HepG2 (cell line): ENCODE results near the gene OGFR. TPM values are rescaled to one million over a fixed set of nuclear protein-coding genes. Genes with fewer than 3 reads are reported as not detected.

Source experiments
- EEA1 ChIP-seq: sonication (generic); formaldehyde crosslinking; IDR thresholded peaks from 2 replicates; pipeline ENCODE4 v1.5.1; 2020; ENCODE audit warnings: mild to moderate bottlenecking, missing genetic modification reagents, borderline replicate concordance
- FUBP1 ChIP-seq: sonication (generic); formaldehyde crosslinking; IDR thresholded peaks from 2 replicates; pipeline ENCODE4 v1.5.1; 2020; ENCODE audit warnings: missing genetic modification reagents, mild to moderate bottlenecking, borderline replicate concordance
- HIVEP1 ChIP-seq: sonication (generic); formaldehyde crosslinking; IDR thresholded peaks from 2 replicates; pipeline ENCODE4 v1.4.0; 2020; ENCODE audit warnings: mild to moderate bottlenecking, missing genetic modification reagents
- HOMEZ ChIP-seq: IDR thresholded peaks from 2 replicates; pipeline ENCODE4 v1.6.1; 2016; ENCODE audit warnings: low read depth
- IRF2 ChIP-seq: IDR thresholded peaks from 2 replicates; pipeline ENCODE4 v1.6.1; 2018; ENCODE audit warnings: missing genetic modification reagents, missing compliant biosample characterization
- NBN ChIP-seq: fragments of 450-650 bp; conservative IDR thresholded peaks from 2 replicates; pipeline ENCODE4 v1.6.1; 2017
- NFIC ChIP-seq: IDR thresholded peaks from 2 replicates; pipeline ENCODE4 v1.6.1; 2012; ENCODE audit warnings: mild to moderate bottlenecking, low read length, inconsistent platforms
- NR1H2 ChIP-seq: sonication (generic); formaldehyde crosslinking; IDR thresholded peaks from 2 replicates; pipeline ENCODE4 v1.8.1; 2022; ENCODE audit warnings: low read depth, missing genetic modification reagents, borderline replicate concordance
- POGZ ChIP-seq: sonication (generic); formaldehyde crosslinking; IDR thresholded peaks from 2 replicates; pipeline ENCODE4 v1.4.0; 2020; ENCODE audit warnings: mild to moderate bottlenecking, missing genetic modification reagents
- RORA ChIP-seq: sonication (generic); formaldehyde crosslinking; IDR thresholded peaks from 2 replicates; pipeline ENCODE4 v1.5.0; 2020; ENCODE audit warnings: mild to moderate bottlenecking, missing genetic modification reagents, moderate library complexity
- SRSF9 ChIP-seq: fragments of 200-400 bp; formaldehyde crosslinking; IDR thresholded peaks from 2 replicates; pipeline ENCODE4 v1.6.1; 2018; ENCODE audit warnings: borderline replicate concordance, mild to moderate bottlenecking, low read depth, low read length; ENCODE audit not compliant: insufficient read depth, poor library complexity, severe bottlenecking
- TBX2 ChIP-seq: sonication (generic); formaldehyde crosslinking; IDR thresholded peaks from 2 replicates; pipeline ENCODE4 v1.5.0; 2020; ENCODE audit warnings: missing genetic modification reagents, mild to moderate bottlenecking, borderline replicate concordance
- ZBTB33 ChIP-seq: sonication (generic); formaldehyde crosslinking; IDR thresholded peaks from 2 replicates; pipeline ENCODE4 v1.4.0; 2020; ENCODE audit warnings: missing genetic modification reagents
- ZBTB46 ChIP-seq: sonication (generic); formaldehyde crosslinking; IDR thresholded peaks from 2 replicates; pipeline ENCODE4 v1.4.0; 2020; ENCODE audit warnings: mild to moderate bottlenecking, missing genetic modification reagents, borderline replicate concordance
- ZFP36L2 ChIP-seq: sonication (generic); formaldehyde crosslinking; IDR thresholded peaks from 2 replicates; pipeline ENCODE4 v1.4.0; 2020; ENCODE audit warnings: missing genetic modification reagents
- ZNF224 ChIP-seq: sonication (generic); formaldehyde crosslinking; IDR thresholded peaks from 2 replicates; pipeline ENCODE4 v1.5.0; 2020; ENCODE audit warnings: mild to moderate bottlenecking, missing genetic modification reagents
- ZNF260 ChIP-seq: sonication (generic); formaldehyde crosslinking; IDR thresholded peaks from 2 replicates; pipeline ENCODE4 v1.4.0; 2020; ENCODE audit warnings: missing genetic modification reagents, low read depth, mild to moderate bottlenecking, borderline replicate concordance
- ZNF674 ChIP-seq: sonication (generic); formaldehyde crosslinking; IDR thresholded peaks from 2 replicates; pipeline ENCODE4 v1.5.0; 2020; ENCODE audit warnings: low read depth, mild to moderate bottlenecking, missing genetic modification reagents
- ZNF746 ChIP-seq: sonication (generic); formaldehyde crosslinking; IDR thresholded peaks from 2 replicates; pipeline ENCODE4 v1.8.0; 2022; ENCODE audit warnings: mild to moderate bottlenecking, missing genetic modification reagents
- ZNF75D ChIP-seq: sonication (generic); formaldehyde crosslinking; IDR thresholded peaks from 2 replicates; pipeline ENCODE4 v1.8.1; 2023; ENCODE audit warnings: missing genetic modification reagents, mild to moderate bottlenecking, borderline replicate concordance
- polyA plus RNA-seq, 8 experiments: library from polyadenylated mRNA; depleted of rRNA in 3 of 8; stranded (reverse) in 7 of 8; unstranded in 1 of 8; fragments of >200 nt; fragmentation: Illumina TruSeq in 4 of 8; extraction: Trizol in 4 of 8; gene quantifications; 2 replicates each; pipeline versions ENCODE4 v1.2.1 to v1.2.3, GENCODE V29; 2011 to 2016; ENCODE audit warnings: low read depth in 4 of 8, missing spikeins in 1 of 8, mixed read lengths in 1 of 8; ENCODE audit not compliant: insufficient read depth in 1 of 8
- total RNA-seq, 5 experiments: library from RNA; depleted of rRNA; stranded (reverse); fragments of >200 nt; fragmentation: Illumina TruSeq; extraction: Trizol; gene quantifications; 2 replicates each; pipeline ENCODE4 v1.2.3, GENCODE V29; 2016; ENCODE audit warnings: low read depth in 1 of 5

The OGFR gene
- total and polyA plus RNA-seq, 2 of the 13 experiments (the other 11 are each of a cell fraction or from before 2014, with no cell fraction given), result 47.7 to 81.8 TPM

GRCh38 chr20:62818592-62819493, 14.2 kb downstream of the OGFR start (continued):
- TF ChIP-seq ZNF75D, result no peak
- no peak for TF ChIP-seq FUBP1
- TF ChIP-seq TBX2 (CRISPR knock-in tag), result peak; percentile 76
- no peak; the same call in 1 of the 2 replicates for TF ChIP-seq HIVEP1 (CRISPR knock-in tag)
- TF ChIP-seq SRSF9, result no peak
- 0 out of 2 replicates have a peak, but pooled peaks have one; percentile 88 for TF ChIP-seq ZNF260 (CRISPR knock-in tag)
- 0 out of 2 replicates have a peak, but pooled peaks have one; percentile 26 for TF ChIP-seq HOMEZ (CRISPR knock-in tag)
- TF ChIP-seq NR1H2 (CRISPR knock-in tag), result no peak
- TF ChIP-seq ZNF746 (CRISPR knock-in tag), result peak; percentile 46; the same call in 1 of the 2 replicates
- TF ChIP-seq ZBTB46, result no peak
- TF ChIP-seq ZNF224 (CRISPR knock-in tag), result 0 out of 2 replicates have a peak, but pooled peaks have one; percentile 42
- no peak; the same call in 1 of the 2 replicates for TF ChIP-seq ZBTB33 (CRISPR knock-in tag)
- TF ChIP-seq NFIC, result no peak; the same call in 1 of the 2 replicates
- TF ChIP-seq RORA, result no peak
- TF ChIP-seq EEA1, result peak; percentile 80; the same call in 1 of the 2 replicates
- TF ChIP-seq ZFP36L2, result no peak
- peak; percentile 15; the same call in 1 of the 2 replicates for TF ChIP-seq POGZ (CRISPR knock-in tag)
- no peak for TF ChIP-seq NBN
- no peak; the same call in 1 of the 2 replicates for TF ChIP-seq IRF2 (CRISPR knock-in tag)
- no peak for TF ChIP-seq ZNF674 (CRISPR knock-in tag)
